ENCODE results near the gene USP47.
A peak's percentile ranks its signal among the peaks of the same experiment; 100 is the strongest.

The USP47 gene

DNA sequence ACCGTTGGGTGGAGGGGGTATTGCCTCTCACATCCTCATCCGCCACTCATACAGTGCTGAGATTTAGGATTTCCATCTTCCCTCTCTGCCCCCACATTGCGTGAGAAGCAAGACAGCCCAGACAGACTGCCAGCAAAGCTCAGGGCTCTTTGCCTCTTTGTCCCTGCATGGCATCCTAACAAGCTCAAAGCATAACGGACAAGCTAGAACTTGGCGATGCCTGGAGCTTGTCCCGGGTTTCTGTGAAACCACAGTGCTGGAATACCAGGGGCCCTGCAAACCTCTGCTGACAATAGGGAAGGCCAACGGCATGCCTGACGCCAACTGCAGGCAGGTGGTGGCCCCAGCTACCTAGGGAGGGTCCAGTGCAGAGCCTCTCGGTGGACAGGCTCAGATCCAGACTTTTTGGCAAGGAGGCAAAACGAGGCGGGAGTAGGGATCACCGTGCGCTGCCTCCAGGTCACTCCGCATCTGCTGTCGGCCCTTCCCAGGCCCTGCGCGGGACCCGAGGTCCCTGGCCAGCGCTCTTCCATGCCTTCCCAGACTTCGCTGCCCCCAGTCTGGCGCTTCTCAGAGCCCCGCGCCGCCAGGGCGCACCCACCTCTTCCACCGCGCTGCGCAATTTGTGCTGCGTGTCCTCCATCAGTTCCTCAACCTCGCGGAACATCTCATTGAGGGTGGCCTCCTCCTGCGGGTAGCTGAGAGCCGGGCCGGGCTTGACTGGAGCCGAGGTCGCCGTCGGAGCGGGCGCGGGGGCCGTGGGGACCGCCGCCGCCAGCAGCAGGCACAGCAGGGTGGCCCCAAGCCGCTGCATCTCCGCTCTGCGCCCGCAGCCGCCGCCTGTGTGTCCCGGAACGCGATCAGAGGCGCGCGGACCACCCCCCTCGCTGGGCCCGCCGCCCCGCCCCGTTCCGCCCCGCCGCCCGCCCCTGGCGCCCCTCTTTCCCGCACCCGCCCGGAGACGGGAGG is 166.3 kb downstream of the USP47 start, which contains the start of gene DKK3:
DKK3 (minus strand) TSS at position 858 of the 969 bp plus-strand sequence; CDS start at position 814, 44 bp downstream.
- Mint-ChIP-seq H3K4me3 (peak within 1 kb of the TSS; percentile 88), H3K4me1 (peaks cover 9% of the 10 kb centered on the region), H3K27me3 (ENCODE audit: low read depth, poor library complexity) (peaks cover 65% of the 10 kb centered on the region), H3K36me3 (ENCODE audit: low read depth) (no peaks in the 10 kb centered on the region), H3K9me3 (no peaks in the 10 kb centered on the region), H3K27ac (no peak within 1 kb of the TSS)
- DNase-seq = peak; percentile 71
- no peak for TF ChIP-seq CTCF (IDR thresholded peaks at IDR 0.05)
